Fibroblast of lung (primary cell): ENCODE data around the gene NIP7. TPM values are rescaled to one million over a fixed set of nuclear protein-coding genes. Genes with fewer than 3 reads are reported as not detected.
A peak's percentile ranks its signal among the peaks of the same experiment; 100 is the strongest.

Experiments
- DNase-seq, 2 donors: peaks; one replicate each; pipeline versions ENCODE4 v3.0.0 to v3.0.0-alpha.2; 2010; ENCODE audit warnings: low read depth in 2 of 2
- H2AFZ ChIP-seq: 2 replicates; pipeline ENCODE4 v1.5.1; 2012; ENCODE audit warnings: low read length, control low read depth, inconsistent platforms
- H3K27ac ChIP-seq: 2 replicates; pipeline ENCODE4 v1.5.1; 2011; ENCODE audit warnings: low read length, control low read depth; ENCODE audit not compliant: insufficient read depth
- H3K27me3 ChIP-seq: 2 replicates; pipeline ENCODE4 v1.5.1; 2011; ENCODE audit warnings: mild to moderate bottlenecking, low read length; ENCODE audit not compliant: control insufficient read depth, insufficient read depth
- H3K36me3 ChIP-seq: 2 replicates; pipeline ENCODE4 v1.5.1; 2011; ENCODE audit warnings: low read length; ENCODE audit not compliant: control insufficient read depth, insufficient read depth
- H3K4me1 ChIP-seq: 2 replicates; pipeline ENCODE4 v1.5.1; 2011; ENCODE audit warnings: low read length; ENCODE audit not compliant: control insufficient read depth, insufficient read depth; ENCODE audit errors: extremely low read depth
- H3K4me2 ChIP-seq: 2 replicates; pipeline ENCODE4 v1.5.1; 2011; ENCODE audit warnings: low read length, control low read depth; ENCODE audit not compliant: insufficient read depth; ENCODE audit errors: extremely low read depth
- H3K4me3 ChIP-seq, 4 experiments: fragments of 200-600 bp in 1 of 4; sonication (generic) in 1 of 4; replicated peaks in 1 of 4; 2 replicates each; pipeline ENCODE4 v1.5.1; 2011 to 2016; ENCODE audit warnings: low read length in 4 of 4, low read depth in 3 of 4, mild to moderate bottlenecking in 3 of 4, control low read depth in 2 of 4, inconsistent platforms in 1 of 4, mixed read lengths in 1 of 4; ENCODE audit not compliant: insufficient read depth in 1 of 4; ENCODE audit errors: control extremely low read depth in 1 of 4
- H3K79me2 ChIP-seq: 2 replicates; pipeline ENCODE4 v1.5.1; 2012; ENCODE audit warnings: mild to moderate bottlenecking, low read length, inconsistent platforms; ENCODE audit not compliant: control insufficient read depth, insufficient read depth
- H3K9ac ChIP-seq: 2 replicates; pipeline ENCODE4 v1.5.1; 2011; ENCODE audit warnings: mild to moderate bottlenecking, low read length, control low read depth; ENCODE audit not compliant: insufficient read depth
- H3K9me3 ChIP-seq: 2 replicates; pipeline ENCODE4 v1.5.1; 2012; ENCODE audit warnings: low read depth, low read length; ENCODE audit not compliant: control insufficient read depth, insufficient read depth
- H4K20me1 ChIP-seq: 2 replicates; pipeline ENCODE4 v1.5.1; 2011; ENCODE audit warnings: low read length; ENCODE audit not compliant: control insufficient read depth, insufficient read depth; ENCODE audit errors: extremely low read depth
- CTCF ChIP-seq, 2 donors: IDR thresholded peaks in 1 of 2; conservative IDR thresholded peaks in 1 of 2; 1 replicate in 1 of 2; 2 replicates in 1 of 2; pipeline ENCODE4 v1.5.1; 2011 to 2012; ENCODE audit warnings: low read length in 2 of 2, control low read depth in 1 of 2, inconsistent platforms in 1 of 2, low read depth in 1 of 2, mild to moderate bottlenecking in 1 of 2
- EZH2 ChIP-seq: IDR thresholded peaks from 2 replicates; pipeline ENCODE4 v1.5.1; 2012; ENCODE audit warnings: low read length, control low read depth, mild to moderate bottlenecking; ENCODE audit errors: missing control alignments
- polyA plus RNA-seq, 2 donors: library from polyadenylated mRNA; depleted of rRNA in 1 of 2; stranded (reverse) in 1 of 2; unstranded in 1 of 2; fragments of >200 nt; gene quantifications; 2 replicates each; pipeline ENCODE4 v1.2.1, GENCODE V29; 2011 to 2012; ENCODE audit warnings: missing spikeins in 1 of 2
- total RNA-seq: library from RNA; depleted of rRNA; stranded (reverse); fragments of >200 nt; gene quantifications from 2 replicates; pipeline ENCODE4 v1.2.1, GENCODE V29; 2014

The NIP7 gene
- total and polyA plus RNA-seq, 2 donors (not counting 1 experiment from before 2014, with no cell fraction given): 13.3 to 20.0 TPM

- TF ChIP-seq CTCF (conservative IDR thresholded peaks at IDR 0.05 in 1 of 2, IDR thresholded peaks at IDR 0.05 in 1 of 2; ENCODE audit: low read depth in 1 of 2, low read length in 2 of 2): no peak
- no peak for TF ChIP-seq EZH2
- DNase-seq: no peak
- H4K20me1 ChIP-seq: no peaks in the 10 kb centered on the region
- peak overlapping the region; percentile 40 to 88 (median 80) for H3K4me3 ChIP-seq
- H3K4me2 ChIP-seq: peak overlapping the region; percentile 96
- H3K9me3 ChIP-seq: no peaks in the 10 kb centered on the region
- H3K27ac ChIP-seq: peak overlapping the region; percentile 80
- peak overlapping the region; percentile 73 for H3K9ac ChIP-seq
- H3K27me3 ChIP-seq: no peaks in the 10 kb centered on the region
- peak overlapping the region; percentile 37 for H2AFZ ChIP-seq
- H3K4me1 ChIP-seq: peaks cover 6% of the 10 kb centered on the region
- peaks cover 18% of the 10 kb centered on the region for H3K36me3 ChIP-seq
- H3K79me2 ChIP-seq: peaks cover 39% of the 10 kb centered on the region
These were observed 849 bp upstream of the NIP7 start for GRCh38 chr16:69338557-69339288.

- DNase-seq: peak in 1 of 2 donors; percentile 22
- H3K79me2 ChIP-seq: peaks cover 39% of the 10 kb centered on the region
- H3K4me3 ChIP-seq: peak overlapping the region; percentile 40 to 88 (median 80)
These were observed 598 bp downstream of the NIP7 start for GRCh38 chr16:69340095-69340644.

More at GRCh38 chr16:69340095-69340644, 598 bp downstream of the NIP7 start:
- peak overlapping the region; percentile 66 for H2AFZ ChIP-seq
- H3K4me2 ChIP-seq: peak overlapping the region; percentile 80
- peaks cover 9% of the 10 kb centered on the region for H3K36me3 ChIP-seq
- H3K4me1 ChIP-seq: peaks cover 6% of the 10 kb centered on the region
- TF ChIP-seq EZH2: no peak
- no peak for TF ChIP-seq CTCF (conservative IDR thresholded peaks at IDR 0.05 in 1 of 2, IDR thresholded peaks at IDR 0.05 in 1 of 2; ENCODE audit: low read depth in 1 of 2, low read length in 2 of 2)
- H3K9ac ChIP-seq: peak overlapping the region; percentile 77
- H3K9me3 ChIP-seq: no peaks in the 10 kb centered on the region
- peak overlapping the region; percentile 80 for H3K27ac ChIP-seq
- H3K27me3 ChIP-seq: no peaks in the 10 kb centered on the region
- no peaks in the 10 kb centered on the region for H4K20me1 ChIP-seq
